NCI-H146 treated with DMSO at 0.1 percent for 48 hours (cell line): Measurements from ENCODE around the gene CT55.
"Not testable (repeated sequence)": the region's sequence is repeated elsewhere in the genome, so short reads cannot be mapped to it uniquely, and the experiment has no call there.

ENCODE experiments used
- DNase-seq: peaks from one replicate; lab custom pipeline; 2025; ENCODE audit not compliant: unreplicated experiment; lab: John Stamatoyannopoulos, UW

Gene CT55, protein sequence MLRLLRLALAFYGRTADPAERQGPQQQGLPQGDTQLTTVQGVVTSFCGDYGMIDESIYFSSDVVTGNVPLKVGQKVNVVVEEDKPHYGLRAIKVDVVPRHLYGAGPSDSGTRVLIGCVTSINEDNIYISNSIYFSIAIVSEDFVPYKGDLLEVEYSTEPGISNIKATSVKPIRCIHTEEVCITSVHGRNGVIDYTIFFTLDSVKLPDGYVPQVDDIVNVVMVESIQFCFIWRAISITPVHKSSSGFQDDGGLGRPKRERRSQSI

DNA sequence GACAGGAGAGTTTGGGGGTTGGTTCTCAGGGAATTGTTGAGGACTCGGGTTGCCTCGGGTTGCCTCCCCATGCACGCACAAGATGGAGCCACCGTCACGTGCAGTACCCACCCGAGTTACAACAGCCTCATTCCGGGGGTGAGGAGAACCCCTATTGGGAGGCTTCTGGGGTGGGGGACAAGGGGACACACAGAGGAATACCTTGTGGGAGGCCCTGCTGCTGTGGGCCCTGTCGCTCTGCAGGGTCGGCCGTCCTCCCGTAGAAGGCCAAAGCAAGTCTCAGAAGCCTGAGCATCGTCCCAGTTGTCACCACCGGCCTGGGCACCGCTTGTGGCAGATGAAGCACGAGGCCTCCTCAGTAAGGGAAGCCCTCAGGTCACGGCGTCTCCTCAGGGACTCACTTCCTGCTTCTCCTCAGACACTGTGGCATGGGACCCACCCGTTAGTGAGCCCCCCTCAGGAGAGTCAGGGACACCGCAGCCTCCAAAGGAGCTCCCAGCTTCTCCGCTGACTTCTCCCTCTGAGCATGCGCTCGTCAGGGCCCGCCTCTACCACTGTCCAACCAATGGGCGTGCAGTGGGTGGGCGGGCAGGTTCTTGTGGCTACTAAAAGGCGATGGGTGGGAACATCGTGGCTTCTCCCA, at the start of gene CT55:
TSS of gene CT55 (minus strand) at position 522 of the 643 bp plus-strand sequence. CDS start at position 295, 227 bp downstream.
- DNase-seq = no peak

DNA sequence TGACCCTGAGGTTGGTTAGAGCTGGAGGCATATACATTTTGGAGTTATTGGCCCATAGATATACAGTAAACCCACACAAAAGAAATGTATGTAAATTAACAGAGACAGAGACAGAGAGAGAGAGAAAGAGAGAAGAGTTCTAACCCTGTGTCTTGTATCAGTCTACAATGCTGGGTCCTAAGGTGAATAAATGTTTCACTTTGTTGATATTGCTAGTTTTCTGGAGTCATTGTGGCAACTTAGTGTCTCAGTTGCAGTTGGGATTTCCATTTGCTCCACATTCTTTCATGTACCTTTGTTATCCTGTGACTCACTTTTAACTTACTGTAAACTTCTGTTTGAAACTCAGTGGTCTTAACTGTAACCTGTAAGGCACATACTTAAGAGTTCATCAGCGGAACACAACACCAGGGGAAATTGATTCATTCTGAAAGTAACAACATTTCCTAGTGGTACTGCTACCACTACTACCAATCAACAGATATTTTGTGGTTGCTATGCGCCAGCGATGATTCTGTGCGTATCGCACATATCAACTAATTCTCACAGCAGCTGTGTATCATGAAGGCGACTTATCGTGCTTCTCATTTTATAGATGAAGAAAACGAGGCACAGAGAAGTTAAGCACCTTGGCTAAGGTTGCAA, 42.1 kb upstream of the CT55 start:
- DNase-seq = no peak

DNA sequence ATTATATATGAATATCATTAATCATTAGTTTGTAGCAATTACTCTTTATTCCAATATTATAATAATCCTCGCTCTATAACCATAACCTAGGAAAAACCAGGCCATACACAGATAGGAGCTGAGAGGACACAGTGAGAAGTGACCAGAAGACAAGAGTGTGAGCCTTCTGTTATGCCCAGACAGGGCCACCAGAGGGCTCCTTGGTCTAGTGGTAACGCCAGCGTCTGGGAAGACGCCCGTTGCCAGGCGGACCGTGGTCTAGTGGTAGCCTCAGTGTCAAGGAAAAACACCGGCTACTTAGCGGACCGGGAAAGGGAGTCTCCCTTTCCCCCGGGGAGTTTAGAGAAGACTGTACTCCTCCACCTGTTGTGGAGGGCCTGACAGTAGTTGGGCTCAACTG, 35.2 kb upstream of the CT55 start:
- not testable (repeated sequence) for DNase-seq

- no peak for DNase-seq
Observed at GRCh38 chrX:135200297-135200696, 29.1 kb upstream of the CT55 start.

DNA sequence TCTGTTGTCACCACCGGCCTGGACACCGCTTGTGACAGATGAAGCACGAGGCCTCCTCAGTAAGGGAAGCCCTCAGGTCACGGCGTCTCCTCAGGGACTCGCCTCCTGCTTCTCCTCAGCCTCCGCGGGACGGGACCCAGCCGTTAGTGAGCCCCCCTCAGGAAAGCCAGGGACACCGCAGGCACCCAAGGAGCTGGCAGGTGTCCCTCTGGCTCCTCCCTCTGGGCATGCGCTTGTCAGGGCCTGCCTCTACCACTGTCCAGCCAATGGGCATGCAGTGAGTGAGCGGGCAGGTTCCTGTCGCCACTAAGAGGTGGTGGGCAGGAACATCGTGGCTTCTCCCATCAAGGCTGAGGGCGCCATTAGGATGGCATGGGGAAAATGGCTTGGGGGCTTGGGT, 23.5 kb upstream of the CT55 start:
- no peak for DNase-seq

DNA sequence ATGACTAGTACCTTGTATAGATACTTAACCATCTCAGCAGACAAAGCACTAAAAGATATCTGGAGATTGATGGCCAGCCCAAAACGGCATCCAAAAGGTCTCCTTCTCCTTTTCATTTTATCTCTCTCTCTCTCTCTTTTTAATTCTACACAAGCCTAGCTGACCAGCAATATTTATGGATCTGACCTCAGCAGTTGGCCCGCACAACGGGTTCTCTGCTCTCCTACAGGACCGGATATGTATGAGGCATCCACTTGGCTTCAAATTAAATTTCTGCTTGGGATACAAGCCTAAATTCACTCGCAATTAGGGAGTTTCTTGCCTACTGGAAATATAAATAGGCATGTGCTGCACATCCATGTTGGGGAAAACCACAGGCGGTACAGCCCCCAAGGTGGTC, 22.5 kb upstream of the CT55 start:
- DNase-seq = no peak

DNA sequence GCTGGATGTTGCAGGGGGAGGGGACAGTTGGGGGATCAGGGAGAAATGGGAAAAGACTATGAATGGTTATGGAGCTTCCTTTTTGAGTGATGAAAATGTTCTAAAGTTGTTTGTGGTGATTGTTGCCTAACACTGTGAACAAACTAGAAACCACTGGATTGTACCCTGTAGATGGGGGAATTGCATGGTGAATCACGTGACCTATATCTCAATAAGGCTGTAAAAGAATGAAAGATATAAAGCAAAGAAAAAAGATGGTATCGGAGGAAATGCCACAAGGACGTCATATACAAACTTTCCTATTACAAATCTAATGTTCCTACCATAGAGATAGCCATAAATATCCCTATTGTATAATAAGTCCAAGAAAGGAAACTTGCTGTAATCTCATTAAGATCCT, 20.6 kb upstream of the CT55 start:
- no peak for DNase-seq

- DNase-seq = no peak
Observed at GRCh38 chrX:135185795-135186443, 14.7 kb upstream of the CT55 start.

DNA sequence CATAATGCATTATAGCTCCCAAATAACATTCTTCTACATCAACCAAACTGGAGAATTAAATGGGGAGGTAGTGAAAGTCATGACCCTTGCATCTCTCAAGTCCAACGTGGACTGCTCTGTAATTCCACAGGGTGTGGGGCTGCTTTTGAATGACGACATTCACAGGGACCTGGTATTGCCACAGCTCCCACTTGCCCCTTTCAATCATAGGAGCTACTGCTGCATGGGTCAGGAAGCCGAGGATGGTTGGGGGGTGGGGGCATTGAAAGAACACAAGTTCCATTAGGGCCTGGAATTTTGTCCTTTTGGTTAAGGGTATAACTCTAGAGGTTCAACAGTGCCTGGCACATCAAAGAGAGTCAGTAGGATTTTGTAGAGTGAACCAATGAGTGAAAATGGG, 7.4 kb upstream of the CT55 start:
- no peak for DNase-seq

- no peak for DNase-seq
Observed at GRCh38 chrX:135170468-135170867, 730 bp downstream of the CT55 start.

DNA sequence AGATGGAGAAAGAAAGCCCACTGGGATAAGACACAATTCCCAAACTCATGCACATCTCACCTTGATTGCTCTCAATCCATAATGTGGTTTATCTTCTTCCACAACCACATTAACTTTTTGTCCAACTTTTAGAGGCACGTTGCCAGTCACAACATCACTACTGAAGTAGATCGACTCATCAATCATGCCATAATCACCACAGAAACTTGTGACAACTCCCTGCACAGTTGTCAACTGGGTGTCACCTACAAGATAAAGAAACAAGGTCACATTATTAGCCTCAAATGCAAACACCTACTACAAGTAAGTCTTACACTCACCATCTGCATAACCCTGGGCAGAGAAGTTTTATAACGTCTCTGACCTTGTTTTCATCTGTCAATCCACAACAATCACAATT, 1.7 kb downstream of the CT55 start:
- not testable (repeated sequence) for DNase-seq

DNA sequence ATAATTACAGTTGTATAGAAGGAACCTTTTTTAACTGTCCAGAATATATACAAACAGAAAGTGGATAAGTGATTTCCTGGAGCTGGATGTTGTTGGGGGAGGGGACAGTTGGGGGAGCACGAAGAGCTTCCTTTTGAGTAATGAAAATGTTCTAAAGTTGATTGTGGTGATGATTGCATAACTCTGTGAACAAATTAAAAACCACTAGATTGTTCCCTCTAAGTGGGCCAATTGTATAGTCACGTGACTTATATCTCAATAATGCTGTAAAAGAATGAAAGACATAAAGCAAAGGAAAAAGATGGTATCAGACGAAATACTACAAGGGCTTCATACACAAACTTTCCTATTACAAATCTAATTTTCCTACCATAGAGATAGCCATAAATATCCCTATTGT, 2.7 kb downstream of the CT55 start:
- DNase-seq = no peak

DNA sequence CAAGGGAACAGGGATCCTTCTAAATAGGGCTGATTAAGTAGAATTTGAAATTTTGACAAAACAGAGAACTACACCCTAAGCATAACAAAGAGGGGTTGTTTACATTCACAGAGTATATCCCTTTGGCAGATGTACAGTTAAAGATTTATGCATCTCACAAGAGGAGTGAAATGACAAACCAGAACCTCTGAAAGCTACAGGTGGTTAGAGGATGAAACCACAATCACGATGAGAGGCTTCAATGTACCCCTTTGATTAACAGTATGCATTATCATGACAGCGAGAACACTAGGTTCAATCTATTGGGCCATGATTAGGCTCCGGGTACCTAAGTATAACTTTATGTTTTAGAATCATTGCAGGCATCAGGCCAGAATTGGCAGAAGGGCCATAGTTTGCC, 16.5 kb downstream of the CT55 start:
- DNase-seq = not testable (repeated sequence)

DNA sequence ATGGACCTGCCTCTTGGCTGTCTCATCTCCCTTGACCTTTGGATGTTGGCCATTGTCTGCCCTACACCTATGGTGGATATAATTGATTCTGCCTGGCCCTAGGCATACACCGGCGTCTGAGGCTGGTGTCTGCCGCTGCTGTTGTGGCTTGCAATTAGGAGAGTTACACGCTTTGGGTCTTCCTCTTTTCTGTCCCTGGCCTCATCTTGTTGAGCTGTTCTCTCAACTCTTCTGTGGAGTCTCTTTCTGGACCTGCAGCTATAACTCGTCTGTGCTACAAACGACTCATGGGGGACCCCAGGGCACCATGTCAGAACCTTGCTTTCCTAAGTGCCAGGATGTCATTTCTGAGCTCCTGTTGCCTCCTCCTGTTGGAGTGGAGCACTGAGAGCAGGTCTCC, 45.1 kb downstream of the CT55 start:
- DNase-seq = not testable (repeated sequence)

DNA sequence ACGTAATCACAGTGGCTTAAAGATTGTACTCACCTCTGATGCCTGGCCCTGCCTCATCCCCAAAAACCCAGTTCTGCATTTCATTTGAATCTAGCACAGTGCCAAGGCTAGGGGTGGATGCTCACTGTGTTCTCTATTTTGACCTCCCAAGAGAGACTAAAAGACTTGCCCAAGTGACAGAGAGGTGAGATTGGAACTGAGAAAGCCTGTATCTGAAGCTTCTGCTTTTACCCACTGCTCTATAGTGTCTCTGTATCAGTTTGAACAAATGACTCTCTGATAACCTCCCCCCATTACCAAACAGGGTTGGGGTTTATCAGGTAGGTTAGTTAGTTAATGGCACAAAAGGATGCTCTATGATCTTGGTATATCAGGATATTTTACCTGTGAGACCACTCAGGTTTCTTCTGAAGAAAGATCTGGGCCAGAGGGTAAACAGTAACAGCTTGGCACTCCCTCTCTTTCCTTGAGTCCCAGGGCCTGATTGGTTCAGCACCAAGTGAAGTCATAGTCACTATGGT, 51.1 kb downstream of the CT55 start, which contains the start of gene ETDB:
TSS of gene ETDB (minus strand) at position 471 of the 521 bp plus-strand sequence. CDS start 1,265 bp downstream, outside the sequence.
- not testable (repeated sequence) for DNase-seq

GRCh38 chrX:135116064-135116463, 55.1 kb downstream of the CT55 start:
- not testable (repeated sequence) for DNase-seq

DNA sequence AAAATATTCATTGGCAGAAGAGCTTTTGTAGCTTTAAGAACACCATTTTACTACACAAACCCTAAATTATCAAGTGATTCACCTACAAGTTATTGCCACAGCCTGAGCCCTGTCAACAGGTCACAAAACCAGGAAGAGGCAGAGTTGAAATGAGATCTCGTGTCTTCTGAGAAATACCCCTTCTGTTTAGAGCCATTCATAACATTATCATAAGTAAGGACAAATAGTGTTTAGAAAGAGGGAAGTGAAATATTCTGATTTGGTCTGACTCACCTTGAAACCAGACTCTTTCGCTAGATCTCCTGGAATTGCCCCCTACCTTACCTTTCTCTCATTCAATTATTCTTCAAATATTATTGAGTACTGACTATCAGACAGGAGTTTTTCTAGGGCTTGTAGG, 56.8 kb downstream of the CT55 start:
- no peak for DNase-seq

GRCh38 chrX:135112743-135113142, 58.5 kb downstream of the CT55 start:
- no peak for DNase-seq

- DNase-seq = no peak
Observed at GRCh38 chrX:135112096-135112729, 59.0 kb downstream of the CT55 start.

DNA sequence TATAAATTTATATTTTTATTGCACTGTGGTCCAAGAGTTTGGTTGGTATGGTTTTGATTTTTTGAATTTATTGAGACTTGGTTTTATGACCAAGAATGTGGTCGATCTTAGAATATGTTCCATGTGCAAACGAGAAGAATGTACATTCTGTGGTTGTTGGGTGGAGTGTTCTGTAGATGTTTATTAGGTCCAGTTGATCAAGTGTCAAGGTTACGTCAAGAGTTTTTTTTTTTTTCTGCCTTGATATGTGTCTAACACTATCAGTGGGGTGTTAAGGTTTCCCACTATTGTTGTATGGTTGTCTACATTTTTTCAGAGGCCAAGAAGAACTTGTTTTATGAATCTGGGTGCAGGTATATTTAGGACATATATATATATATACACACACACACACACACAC, 61.6 kb downstream of the CT55 start:
- DNase-seq = no peak
